GM12864 (cell line): ENCODE measurements around the gene ANKFY1.
"Not testable (repeated sequence)": the region's sequence is repeated elsewhere in the genome, so short reads cannot be mapped to it uniquely, and the experiment has no call there.

Source experiments
- DNase-seq: peaks from one replicate; pipeline ENCODE4 v3.0.0-alpha.2; 2011; ENCODE audit warnings: low read depth
- H3K4me3 ChIP-seq: 2 replicates; pipeline ENCODE4 v1.5.1; 2011; ENCODE audit warnings: mild to moderate bottlenecking, low read depth, low read length, control low read depth
- CTCF ChIP-seq: IDR thresholded peaks from 2 replicates; pipeline ENCODE4 v1.5.1; 2011; ENCODE audit warnings: low read depth, mild to moderate bottlenecking, moderate library complexity, low read length, control low read depth, inconsistent platforms; ENCODE audit errors: missing control alignments

ANKFY1 gene

GRCh38 chr17:4258867-4259266 lies 4.9 kb downstream of the ANKFY1 start:
- TF ChIP-seq CTCF: no peak
- DNase-seq: no peak
- no peak overlapping the region for H3K4me3 ChIP-seq

GRCh38 chr17:4256952-4257351 lies 6.8 kb downstream of the ANKFY1 start:
- no peak for TF ChIP-seq CTCF
- H3K4me3 ChIP-seq: no peak overlapping the region
- DNase-seq: no peak

- H3K4me3 ChIP-seq, DNase-seq: not testable (repeated sequence)
Observed at GRCh38 chr17:4255271-4255670, 8.5 kb downstream of the ANKFY1 start.

- no peak for DNase-seq
- H3K4me3 ChIP-seq: no peak overlapping the region
- TF ChIP-seq CTCF: no peak
Observed at GRCh38 chr17:4250887-4251286, 12.9 kb downstream of the ANKFY1 start.

- DNase-seq: peak; percentile 13
- no peak overlapping the region for H3K4me3 ChIP-seq
- TF ChIP-seq CTCF: peak; percentile 65
Observed at GRCh38 chr17:4249452-4250029, 14.2 kb downstream of the ANKFY1 start.

GRCh38 chr17:4248504-4249277 lies 15.1 kb downstream of the ANKFY1 start:
- no peak overlapping the region for H3K4me3 ChIP-seq
- no peak for TF ChIP-seq CTCF
- no peak for DNase-seq

- H3K4me3 ChIP-seq: no peak overlapping the region
- TF ChIP-seq CTCF: no peak
- no peak for DNase-seq
Observed at GRCh38 chr17:4247971-4248388, 15.8 kb downstream of the ANKFY1 start.
